CD4-positive, alpha-beta T cell treated with Interleukin-1 beta for 1 hour (primary cell): Measurements from ENCODE around the gene PRKCB.
"Not testable (repeated sequence)": the region's sequence is repeated elsewhere in the genome, so short reads cannot be mapped to it uniquely, and the experiment has no call there.

ENCODE experiments used
- DNase-seq, 2 donors: peaks; one replicate each; pipeline ENCODE4 v3.0.0-alpha.2; 2020 to 2022

Gene PRKCB

GRCh38 chr16:24138575-24138974 lies 302.8 kb downstream of the PRKCB start:
- DNase-seq = no peak

DNA sequence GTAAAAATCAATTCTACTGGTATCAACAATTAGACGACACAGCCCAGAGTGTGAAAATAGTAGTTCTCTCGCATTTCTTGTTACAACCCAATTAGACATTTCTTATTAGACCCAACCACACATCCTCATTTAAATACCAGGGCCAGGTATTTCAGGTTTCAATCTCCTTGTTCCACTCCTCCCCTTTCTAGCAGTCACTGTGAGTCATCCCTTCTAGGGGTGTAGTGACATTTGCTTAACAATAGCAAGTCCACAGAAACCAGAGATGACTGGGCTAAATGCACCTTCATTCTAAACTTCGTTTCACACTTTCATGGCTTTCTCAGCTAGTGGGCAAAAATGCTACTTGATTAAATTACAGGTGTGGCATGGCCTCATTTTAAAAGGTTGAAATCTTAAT lies 303.5 kb downstream of the PRKCB start:
- no peak for DNase-seq

DNA sequence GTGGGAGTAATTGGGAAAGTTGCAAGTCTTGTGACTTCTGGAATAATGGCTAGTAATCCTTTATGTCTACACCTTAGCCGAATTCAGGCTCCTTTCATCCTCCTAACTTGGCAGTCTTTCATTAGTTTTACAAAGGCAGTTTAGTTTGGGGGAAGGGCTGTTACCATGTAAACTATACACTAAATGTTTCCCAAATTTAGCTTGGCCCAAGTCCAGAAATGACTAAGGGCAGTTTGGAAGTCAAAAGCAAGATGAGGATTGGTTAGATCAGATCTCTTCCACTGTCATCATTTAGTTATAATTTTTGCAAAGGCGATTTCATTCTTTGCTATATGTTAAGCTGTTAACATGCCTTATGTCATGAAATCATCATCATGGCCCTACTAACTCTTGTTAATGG lies 304.9 kb downstream of the PRKCB start:
- DNase-seq = no peak

GRCh38 chr16:24141466-24141865 lies 305.7 kb downstream of the PRKCB start:
- DNase-seq = no peak

GRCh38 chr16:24141917-24142316 lies 306.1 kb downstream of the PRKCB start:
- DNase-seq = no peak

DNA sequence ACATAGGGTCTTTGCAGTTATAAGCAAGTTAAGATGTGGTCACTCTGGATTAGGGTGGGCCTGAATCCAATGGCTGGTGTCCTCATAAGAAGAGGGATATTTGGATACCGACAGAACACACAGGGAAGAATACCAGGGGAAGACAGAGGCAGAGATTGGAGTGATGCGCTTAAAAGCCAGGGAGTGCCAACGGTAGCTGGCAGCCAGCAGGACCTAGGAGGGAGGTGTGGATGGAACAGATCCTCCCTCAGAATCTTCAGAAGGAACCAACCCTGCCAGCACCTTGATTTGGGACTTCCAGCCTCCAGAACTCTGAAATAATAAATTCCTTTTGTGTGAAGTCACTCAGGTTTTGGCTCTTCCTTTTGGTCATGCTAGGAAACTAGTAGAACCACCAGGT lies 310.1 kb downstream of the PRKCB start:
- no peak for DNase-seq

GRCh38 chr16:24146518-24146917 lies 310.7 kb downstream of the PRKCB start:
- DNase-seq = no peak

- DNase-seq = no peak
Measured at GRCh38 chr16:24149102-24149501, 313.3 kb downstream of the PRKCB start.

- no peak for DNase-seq
Measured at GRCh38 chr16:24150282-24150681, 314.5 kb downstream of the PRKCB start.

DNA sequence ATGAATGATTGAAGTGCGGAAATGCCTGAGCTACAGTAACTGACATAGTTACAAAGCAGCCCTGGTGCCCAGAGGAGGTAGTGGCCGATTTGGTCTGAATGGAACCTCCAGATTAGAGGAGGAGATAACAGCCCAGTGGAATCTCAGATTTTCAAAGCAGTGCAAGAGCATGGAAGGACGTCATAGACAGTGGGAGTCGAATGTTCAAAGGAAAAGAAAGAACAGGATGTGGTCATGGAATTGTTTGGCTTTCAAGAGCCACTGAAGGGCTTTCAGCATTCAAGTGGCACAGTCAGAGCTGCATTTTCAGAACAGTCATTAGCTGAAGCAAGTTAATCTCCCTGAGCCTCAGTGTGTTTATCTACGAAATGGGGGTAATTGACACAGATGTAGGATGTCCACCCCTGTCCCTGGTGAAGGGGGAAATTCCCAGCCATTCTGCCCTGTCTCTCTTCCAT lies 315.7 kb downstream of the PRKCB start:
- DNase-seq = peak in 1 of 2 donors; percentile 10

DNA sequence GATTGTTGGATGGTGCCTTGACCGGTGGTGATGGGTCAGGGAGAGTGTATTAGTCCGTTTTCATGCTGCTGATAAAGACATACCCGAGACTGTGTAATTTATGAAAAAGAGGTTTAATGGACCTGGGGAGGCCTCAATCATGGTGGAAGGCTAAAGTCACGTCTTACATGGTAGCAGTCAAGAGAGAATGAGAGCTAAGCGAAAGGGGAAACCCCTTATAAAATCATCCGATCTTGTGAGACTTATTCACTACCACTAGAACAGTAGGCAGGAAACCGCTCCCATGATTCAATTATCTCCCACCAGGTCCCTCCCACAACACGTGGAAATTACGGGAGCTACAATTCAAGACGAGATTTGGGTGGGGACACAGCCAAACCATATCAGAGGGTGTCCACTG lies 316.3 kb downstream of the PRKCB start:
- DNase-seq = not testable (repeated sequence)

DNA sequence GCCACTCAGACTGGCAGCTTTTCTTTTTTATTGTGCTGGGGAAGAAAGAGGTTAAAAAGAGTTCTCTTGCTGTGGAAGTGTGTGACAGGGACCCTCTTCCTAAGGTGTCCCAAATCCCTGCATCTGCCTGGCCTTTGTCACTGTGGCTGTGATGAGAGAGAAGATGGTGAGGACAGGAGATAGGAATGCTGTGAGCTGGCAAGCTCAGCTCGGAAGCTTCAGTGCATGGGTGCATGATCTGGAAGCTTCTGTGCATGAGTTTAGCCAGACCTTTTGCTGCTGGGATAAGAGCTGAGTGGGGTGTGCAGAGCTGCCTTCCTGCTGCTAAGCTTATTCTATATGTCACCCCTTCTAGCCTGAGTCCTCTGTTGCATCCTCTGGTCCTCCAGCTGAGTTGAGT lies 317.0 kb downstream of the PRKCB start:
- DNase-seq = no peak

DNA sequence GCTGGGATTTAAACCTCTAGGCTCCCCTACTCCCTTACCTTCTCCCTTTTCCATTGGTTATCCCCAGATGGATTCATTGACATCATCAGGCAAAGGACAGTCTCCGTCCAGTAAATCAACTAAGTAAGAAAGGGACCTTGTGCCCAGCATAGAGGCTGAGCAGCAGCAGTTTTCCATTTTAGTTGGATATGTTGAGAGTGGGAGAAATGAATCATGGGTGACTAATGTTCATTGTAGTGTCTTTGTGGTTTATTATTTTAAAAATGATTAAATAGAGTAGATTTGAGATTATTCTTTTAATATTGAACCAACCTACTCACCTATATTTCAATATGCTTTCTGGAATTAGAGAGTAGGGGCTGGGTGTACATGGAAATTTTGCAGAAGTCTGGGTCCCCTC lies 321.0 kb downstream of the PRKCB start:
- no peak for DNase-seq

DNA sequence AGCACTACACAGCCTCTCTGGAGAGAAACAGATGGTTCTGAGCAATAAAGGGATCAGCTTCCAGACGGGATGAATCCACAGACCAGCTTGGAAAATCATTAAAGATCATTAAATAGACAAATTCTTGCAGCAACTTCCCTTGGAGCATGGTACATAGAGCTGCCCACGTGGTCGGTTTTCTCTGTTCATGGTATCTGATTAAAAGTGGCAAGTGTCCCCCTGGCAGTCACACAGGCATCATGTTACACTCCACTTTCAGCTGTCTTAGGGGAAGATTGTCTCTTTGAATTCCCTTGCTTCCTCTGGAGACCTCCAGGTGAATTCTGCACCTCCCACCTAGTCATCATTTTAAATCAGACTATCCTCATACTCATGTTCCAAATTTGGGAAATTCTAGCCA lies 328.2 kb downstream of the PRKCB start:
- DNase-seq = no peak

- DNase-seq = no peak
Measured at GRCh38 chr16:24164416-24164815, 328.6 kb downstream of the PRKCB start.

- DNase-seq = no peak
Measured at GRCh38 chr16:24165273-24165672, 329.5 kb downstream of the PRKCB start.

DNA sequence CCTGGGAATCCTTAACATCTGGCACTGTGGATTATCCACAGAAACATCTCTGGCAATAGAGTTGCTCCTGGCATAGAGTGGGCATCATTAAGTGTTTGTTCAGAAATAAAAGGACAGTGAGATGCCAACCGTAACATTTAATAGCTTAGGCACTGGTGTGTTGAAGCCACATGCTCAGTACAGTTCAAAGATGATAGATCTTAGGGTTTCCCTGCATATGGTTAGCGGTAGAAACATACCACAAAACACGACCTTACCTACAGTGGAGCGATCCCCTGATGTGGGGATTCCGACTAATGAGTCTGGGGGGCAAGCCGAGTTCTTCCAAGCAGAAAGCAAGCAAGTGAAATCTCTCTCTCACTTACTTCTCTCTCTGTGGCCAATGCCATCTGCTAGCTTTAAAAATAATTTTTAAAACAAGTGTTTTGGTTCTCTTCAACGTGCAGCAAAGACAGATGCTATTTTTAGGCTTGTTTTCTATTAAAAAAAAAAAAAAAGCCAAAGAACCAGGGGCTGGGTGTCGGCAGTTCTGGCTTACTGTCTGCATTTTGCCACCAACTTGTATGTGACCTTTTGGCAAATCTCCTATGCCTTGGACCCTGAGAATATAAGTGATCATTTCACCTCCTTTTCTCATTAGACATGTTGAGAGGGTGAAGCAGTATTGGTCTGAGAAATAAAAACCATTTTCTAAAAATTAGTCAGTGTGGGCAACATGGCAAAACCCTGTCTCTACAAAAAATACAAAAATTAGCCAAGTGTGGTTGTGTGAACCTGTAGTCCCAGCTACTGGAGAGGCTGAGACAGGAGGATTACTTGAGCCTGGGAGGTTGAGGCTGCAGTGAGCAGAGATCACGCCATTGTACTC lies 331.1 kb downstream of the PRKCB start:
- no peak for DNase-seq

DNA sequence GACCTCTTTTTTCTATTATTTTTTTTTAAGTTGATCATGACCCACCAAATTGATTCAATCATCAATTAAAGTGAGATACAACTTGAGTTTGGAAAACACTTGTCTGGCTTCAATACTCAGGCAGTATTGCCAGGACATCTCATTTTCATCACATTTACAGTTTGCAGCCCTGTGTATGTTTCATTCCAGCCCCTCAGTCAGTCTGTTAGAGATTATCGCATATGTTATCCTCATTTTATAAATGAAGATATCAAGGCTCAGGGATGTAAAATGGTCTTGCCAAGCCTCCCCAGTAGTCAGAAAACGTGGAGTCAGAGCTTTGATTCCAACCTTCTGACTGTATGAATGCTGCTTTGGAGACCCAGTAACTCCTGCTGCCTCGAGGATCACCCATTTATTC lies 333.1 kb downstream of the PRKCB start:
- DNase-seq = no peak

- no peak for DNase-seq
Measured at GRCh38 chr16:24170407-24170806, 334.6 kb downstream of the PRKCB start.

GRCh38 chr16:24174504-24174903 lies 338.7 kb downstream of the PRKCB start:
- no peak for DNase-seq

GRCh38 chr16:24174957-24175356 lies 339.2 kb downstream of the PRKCB start:
- no peak for DNase-seq

DNA sequence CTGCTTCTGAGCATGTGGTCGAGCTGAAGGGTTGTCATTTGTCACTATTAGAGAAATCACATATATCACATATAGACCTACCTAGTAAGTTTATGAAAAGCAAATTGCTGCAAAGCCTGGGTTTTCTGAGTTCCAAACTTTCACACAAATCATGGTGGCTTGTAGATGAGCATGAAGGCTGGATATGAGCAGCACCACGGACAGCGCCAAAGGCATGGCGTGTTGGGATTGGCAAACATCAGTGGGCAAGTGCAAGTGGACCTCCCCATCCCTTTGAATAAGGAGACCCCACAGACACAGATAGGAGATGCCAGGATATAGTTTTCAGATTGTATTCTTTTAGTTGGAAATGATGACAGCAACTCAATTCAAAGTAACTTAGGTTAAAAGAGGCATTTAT lies 342.7 kb downstream of the PRKCB start:
- no peak for DNase-seq

- no peak for DNase-seq
Measured at GRCh38 chr16:24180451-24180850, 344.7 kb downstream of the PRKCB start.

DNA sequence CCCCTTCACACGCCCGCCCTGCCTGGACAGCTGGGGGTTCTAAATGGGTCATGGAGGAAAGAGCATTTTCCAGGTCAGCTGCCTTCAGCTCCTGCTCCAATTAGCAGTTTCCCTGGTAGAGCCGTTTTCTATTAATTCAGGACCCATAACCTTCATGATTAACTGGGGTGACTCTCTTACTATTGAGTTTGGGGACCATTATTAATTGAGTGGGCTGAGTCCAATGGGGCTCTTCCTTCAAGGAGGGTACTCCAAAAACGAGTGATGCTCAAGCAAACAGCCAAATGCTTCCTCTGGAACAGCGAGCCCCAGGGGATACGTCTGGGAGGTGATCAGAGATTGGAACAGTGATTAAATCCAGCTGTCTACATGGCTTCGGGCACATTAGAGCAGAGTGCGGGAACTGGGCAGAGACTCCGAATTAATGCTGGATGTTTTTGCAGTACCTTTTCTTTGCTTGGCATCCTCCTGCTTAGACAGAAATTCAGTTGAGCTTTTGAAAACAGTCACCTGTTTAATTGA lies 352.3 kb downstream of the PRKCB start:
- no peak for DNase-seq
